ENCODE measurements around the gene SCN4B.

SCN4B gene

GRCh38 chr11:118099838-118100556, 52.6 kb downstream of the SCN4B start:
- no peak for DNase-seq (ENCODE audit: low read depth)

- DNase-seq (ENCODE audit: low read depth): no peak
Observed at GRCh38 chr11:118098996-118099837, 53.4 kb downstream of the SCN4B start.

GRCh38 chr11:118095967-118096367, 56.7 kb downstream of the SCN4B start:
- DNase-seq (ENCODE audit: low read depth): no peak

- no peak for DNase-seq (ENCODE audit: low read depth)
Observed at GRCh38 chr11:118095493-118095892, 57.1 kb downstream of the SCN4B start.

GRCh38 chr11:118092907-118093571, 59.6 kb downstream of the SCN4B start:
- DNase-seq (ENCODE audit: low read depth): no peak

GRCh38 chr11:118091690-118092089, 60.9 kb downstream of the SCN4B start:
- DNase-seq (ENCODE audit: low read depth): no peak

GRCh38 chr11:118090545-118091162, 62.0 kb downstream of the SCN4B start:
- DNase-seq (ENCODE audit: low read depth): no peak

GRCh38 chr11:118088531-118088930, 64.1 kb downstream of the SCN4B start:
- DNase-seq (ENCODE audit: low read depth): no peak

- DNase-seq (ENCODE audit: low read depth): no peak
Observed at GRCh38 chr11:118087931-118088330, 64.7 kb downstream of the SCN4B start.

- DNase-seq (ENCODE audit: low read depth): no peak
Observed at GRCh38 chr11:118086913-118087768, 65.5 kb downstream of the SCN4B start, which contains the start of gene SMIM35. Gene SMIM35, minus strand, starts transcription at chr11:118086963. Its CDS starts 206 bp downstream, at chr11:118086757.

GRCh38 chr11:118084656-118085055, 68.0 kb downstream of the SCN4B start:
- no peak for DNase-seq (ENCODE audit: low read depth)

GRCh38 chr11:118084247-118084646, 68.4 kb downstream of the SCN4B start:
- DNase-seq (ENCODE audit: low read depth): no peak

Measured in ELR (cell line).